ENCODE measurements around the gene DMD. TPM values are rescaled to one million over a fixed set of nuclear protein-coding genes. Genes with fewer than 3 reads are reported as not detected.

The DMD gene
- total RNA-seq, 3 donors from 2014 or later (not counting 1 experiment from before 2014, with no cell fraction given): not detected

DNA sequence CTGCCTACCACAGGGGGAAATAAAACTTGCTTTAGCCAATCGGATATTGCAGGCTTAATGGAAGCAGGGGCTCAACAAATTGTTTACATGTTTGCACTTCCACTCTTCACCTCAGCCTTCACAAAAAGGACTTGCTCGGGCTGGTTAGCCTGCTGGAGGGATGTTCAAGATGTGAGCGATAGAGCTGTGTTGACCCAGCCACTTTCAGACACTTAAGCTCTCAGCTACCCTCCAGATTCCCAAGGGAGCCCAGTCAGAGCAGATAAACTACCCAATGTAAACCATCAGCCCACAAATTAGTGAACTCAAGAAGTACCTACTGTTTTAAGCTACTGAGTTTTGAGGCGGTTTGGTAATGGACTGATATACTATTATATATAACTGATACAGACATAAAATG is 1631.1 kb downstream of the DMD start:
- Mint-ChIP-seq H3K36me3 (no peaks in the 10 kb centered on the region), H3K27me3 (ENCODE audit: low read depth in 2 of 2) (no peaks in the 10 kb centered on the region), H3K4me1 (no peaks in the 10 kb centered on the region), H3K27ac (no peak overlapping the region), H3K4me3 (no peak overlapping the region), H3K9me3 (peaks cover 3 to 14% of the 10 kb centered on the region in 2 donors)
- intact Hi-C loops (cut with micrococcal nuclease): no loop called here
- Histone ChIP-seq H3K4me1 (ENCODE audit: control insufficient read depth, insufficient read depth, low read length) (no peaks in the 10 kb centered on the region), H3K4me3 (ENCODE audit: low read length) (no peak overlapping the region), H3K27ac (ENCODE audit: low read length) (no peak overlapping the region), H3K9me3 (ENCODE audit: control insufficient read depth, insufficient read depth, low read length) (no peaks in the 10 kb centered on the region), H3K27me3 (ENCODE audit: control insufficient read depth, insufficient read depth, low read length) (no peaks in the 10 kb centered on the region), H3K36me3 (ENCODE audit: control insufficient read depth, insufficient read depth, low read length) (no peaks in the 10 kb centered on the region)
- no peak for TF ChIP-seq CTCF (IDR thresholded peaks at IDR 0.05)
- 56% methylated on average over 1 of the region's 4 CpGs for WGBS (ENCODE audit: insufficient coverage)
- DNase-seq: no peak
- no peak for ATAC-seq

DNA sequence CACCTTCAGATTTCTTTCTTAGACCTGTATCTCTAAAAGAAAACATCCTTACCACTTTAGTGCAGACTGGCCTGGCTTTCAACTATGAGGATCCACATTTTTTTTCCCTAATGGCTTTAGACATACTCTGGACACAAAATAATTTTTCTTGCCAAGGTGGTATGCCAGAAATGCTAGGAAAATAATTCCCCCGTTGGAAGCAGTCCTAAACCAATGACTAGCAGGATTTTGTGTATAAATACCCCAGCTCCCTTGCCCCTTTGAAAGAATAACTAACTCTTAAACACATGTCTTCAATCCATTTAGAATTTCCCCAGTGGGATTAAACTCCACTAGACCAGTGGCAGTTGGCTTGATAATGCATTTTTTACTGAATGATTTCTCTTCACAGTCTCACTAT is 1639.0 kb downstream of the DMD start:
- intact Hi-C loops (cut with micrococcal nuclease): no loop called here
- Mint-ChIP-seq H3K4me1 (no peaks in the 10 kb centered on the region), H3K4me3 (no peak overlapping the region), H3K27me3 (ENCODE audit: low read depth in 2 of 2) (no peaks in the 10 kb centered on the region), H3K27ac (no peak overlapping the region), H3K36me3 (no peaks in the 10 kb centered on the region), H3K9me3 (peaks cover 0 to 2% of the 10 kb centered on the region in 2 donors)
- no peak overlapping the region for H3K4me3 ChIP-seq (ENCODE audit: low read length)
- no peaks in the 10 kb centered on the region for H3K27me3 ChIP-seq (ENCODE audit: control insufficient read depth, insufficient read depth, low read length)
- 43% methylated on average over 1 of the region's 1 CpG for WGBS (ENCODE audit: insufficient coverage)
- no peak for ATAC-seq
- no peak for TF ChIP-seq CTCF (IDR thresholded peaks at IDR 0.05)
- H3K9me3 ChIP-seq (ENCODE audit: control insufficient read depth, insufficient read depth, low read length): no peaks in the 10 kb centered on the region
- no peak for DNase-seq
- no peaks in the 10 kb centered on the region for H3K4me1 ChIP-seq (ENCODE audit: control insufficient read depth, insufficient read depth, low read length)
- no peaks in the 10 kb centered on the region for H3K36me3 ChIP-seq (ENCODE audit: control insufficient read depth, insufficient read depth, low read length)
- no peak overlapping the region for H3K27ac ChIP-seq (ENCODE audit: low read length)

- Mint-ChIP-seq H3K27ac (no peak overlapping the region), H3K27me3 (ENCODE audit: low read depth in 2 of 2) (no peaks in the 10 kb centered on the region), H3K4me1 (no peaks in the 10 kb centered on the region), H3K36me3 (no peaks in the 10 kb centered on the region), H3K4me3 (no peak overlapping the region), H3K9me3 (peaks cover 0 to 2% of the 10 kb centered on the region in 2 donors)
- intact Hi-C loops (cut with micrococcal nuclease): no loop called here
- no peaks in the 10 kb centered on the region for H3K4me1 ChIP-seq (ENCODE audit: control insufficient read depth, insufficient read depth, low read length)
- no peak overlapping the region for H3K27ac ChIP-seq (ENCODE audit: low read length)
- TF ChIP-seq CTCF (IDR thresholded peaks at IDR 0.05): no peak
- no CpG with 5 or more reads among the region's 2 CpGs for WGBS (ENCODE audit: insufficient coverage)
- no peak overlapping the region for H3K4me3 ChIP-seq (ENCODE audit: low read length)
- DNase-seq (no peak), ATAC-seq (no peak)
- no peaks in the 10 kb centered on the region for H3K27me3 ChIP-seq (ENCODE audit: control insufficient read depth, insufficient read depth, low read length)
- no peaks in the 10 kb centered on the region for H3K9me3 ChIP-seq (ENCODE audit: control insufficient read depth, insufficient read depth, low read length)
- H3K36me3 ChIP-seq (ENCODE audit: control insufficient read depth, insufficient read depth, low read length): no peaks in the 10 kb centered on the region
These were observed 1640.7 kb downstream of the DMD start for GRCh38 chrX:31570658-31571057.

DNA sequence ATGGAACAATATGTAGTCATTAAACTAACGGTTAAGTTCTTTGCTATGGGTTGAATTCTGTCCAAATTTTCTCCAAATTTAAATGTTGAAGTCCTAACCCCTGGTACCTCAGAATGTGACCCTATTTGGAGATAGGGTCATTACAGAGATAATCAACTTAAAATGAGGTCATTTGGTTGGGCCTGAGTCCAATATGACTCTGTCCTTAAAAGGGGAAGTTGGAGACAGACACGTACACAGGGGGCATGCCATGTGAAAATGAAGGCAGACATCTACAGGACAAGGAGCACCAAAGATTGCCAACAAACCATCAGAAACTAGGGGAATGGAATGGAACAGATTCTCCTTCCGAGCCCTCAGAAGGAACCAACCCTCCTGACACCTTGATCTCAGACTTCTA is 1647.6 kb downstream of the DMD start:
- H3K36me3 ChIP-seq (ENCODE audit: control insufficient read depth, insufficient read depth, low read length): no peaks in the 10 kb centered on the region
- no peaks in the 10 kb centered on the region for H3K4me1 ChIP-seq (ENCODE audit: control insufficient read depth, insufficient read depth, low read length)
- WGBS (ENCODE audit: insufficient coverage): no CpG with 5 or more reads among the region's 3 CpGs
- no peaks in the 10 kb centered on the region for H3K36me3 Mint-ChIP-seq
- intact Hi-C loops (cut with micrococcal nuclease): no loop called here
- H3K27me3 Mint-ChIP-seq (ENCODE audit: low read depth in 2 of 2): no peaks in the 10 kb centered on the region
- no peak overlapping the region for H3K27ac ChIP-seq (ENCODE audit: low read length)
- H3K4me3 Mint-ChIP-seq: no peak overlapping the region
- H3K9me3 Mint-ChIP-seq: peaks cover 0 to 2% of the 10 kb centered on the region in 2 donors
- no peaks in the 10 kb centered on the region for H3K4me1 Mint-ChIP-seq
- no peaks in the 10 kb centered on the region for H3K9me3 ChIP-seq (ENCODE audit: control insufficient read depth, insufficient read depth, low read length)
- H3K4me3 ChIP-seq (ENCODE audit: low read length): no peak overlapping the region
- H3K27ac Mint-ChIP-seq: no peak overlapping the region
- no peak for ATAC-seq
- H3K27me3 ChIP-seq (ENCODE audit: control insufficient read depth, insufficient read depth, low read length): no peaks in the 10 kb centered on the region
- no peak for TF ChIP-seq CTCF (IDR thresholded peaks at IDR 0.05)
- DNase-seq: no peak

All from natural killer cell (primary cell).